Measurements from ENCODE around the gene FAM83B.

FAM83B gene

GRCh38 chr6:54801244-54801643, 45.3 kb upstream of the FAM83B start (continued):
- TF ChIP-seq POU6F1 (CRISPR knock-in tag; IDR thresholded peaks at IDR 0.05; ENCODE audit: borderline replicate concordance, low read depth), result no peak

GRCh38 chr6:54801669-54802068, 44.9 kb upstream of the FAM83B start:
- peak; percentile 83; the same call in 1 of the 2 replicates for TF ChIP-seq TOX (CRISPR knock-in tag; IDR thresholded peaks at IDR 0.05; ENCODE audit: borderline replicate concordance)
- TF ChIP-seq OSR1 (CRISPR knock-in tag; IDR thresholded peaks at IDR 0.05), result no peak
- TF ChIP-seq ZNF8 (CRISPR knock-in tag; IDR thresholded peaks at IDR 0.05), result no peak
- TF ChIP-seq, protein P1, sequence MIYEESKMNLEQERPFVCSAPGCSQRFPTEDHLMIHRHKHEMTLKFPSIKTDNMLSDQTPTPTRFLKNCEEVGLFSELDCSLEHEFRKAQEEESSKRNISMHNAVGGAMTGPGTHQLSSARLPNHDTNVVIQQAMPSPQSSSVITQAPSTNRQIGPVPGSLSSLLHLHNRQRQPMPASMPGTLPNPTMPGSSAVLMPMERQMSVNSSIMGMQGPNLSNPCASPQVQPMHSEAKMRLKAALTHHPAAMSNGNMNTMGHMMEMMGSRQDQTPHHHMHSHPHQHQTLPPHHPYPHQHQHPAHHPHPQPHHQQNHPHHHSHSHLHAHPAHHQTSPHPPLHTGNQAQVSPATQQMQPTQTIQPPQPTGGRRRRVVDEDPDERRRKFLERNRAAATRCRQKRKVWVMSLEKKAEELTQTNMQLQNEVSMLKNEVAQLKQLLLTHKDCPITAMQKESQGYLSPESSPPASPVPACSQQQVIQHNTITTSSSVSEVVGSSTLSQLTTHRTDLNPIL (CRISPR knock-in tag; IDR thresholded peaks at IDR 0.05; ENCODE audit: low read depth), result no peak
- no peak for TF ChIP-seq TSHZ2 (CRISPR knock-in tag; IDR thresholded peaks at IDR 0.05)
- TF ChIP-seq RARB (CRISPR knock-in tag; IDR thresholded peaks at IDR 0.05), result 0 out of 2 replicates have a peak, but pooled peaks have one; percentile 44
- TF ChIP-seq ISL1 (CRISPR knock-in tag; IDR thresholded peaks at IDR 0.05), result peak; percentile 24; the same call in 1 of the 2 replicates
- no peak for TF ChIP-seq ZC3H10 (CRISPR knock-in tag; IDR thresholded peaks at IDR 0.05)
- peak; percentile 58; the same call in 2 of the 3 replicates for ATAC-seq

- 0 out of 3 replicates have a peak, but pooled peaks have one; percentile 33 for ATAC-seq
- TF ChIP-seq ZFP3 (CRISPR knock-in tag; IDR thresholded peaks at IDR 0.05), result no peak
- no peak for TF ChIP-seq TSHZ2 (CRISPR knock-in tag; IDR thresholded peaks at IDR 0.05)
- TF ChIP-seq RARB (CRISPR knock-in tag; IDR thresholded peaks at IDR 0.05), result no peak
- TF ChIP-seq BACH2 (CRISPR knock-in tag; IDR thresholded peaks at IDR 0.05; ENCODE audit: borderline replicate concordance), result no peak
- no peak for TF ChIP-seq TOX (CRISPR knock-in tag; IDR thresholded peaks at IDR 0.05; ENCODE audit: borderline replicate concordance)
- TF ChIP-seq, protein P1 (CRISPR knock-in tag; IDR thresholded peaks at IDR 0.05; ENCODE audit: low read depth), result no peak
- TF ChIP-seq ISL1 (CRISPR knock-in tag; IDR thresholded peaks at IDR 0.05), result no peak
Observed at GRCh38 chr6:54802775-54803634, 43.6 kb upstream of the FAM83B start.

GRCh38 chr6:54805077-54805476, 41.5 kb upstream of the FAM83B start:
- peak; percentile 56 for ATAC-seq
- TF ChIP-seq SNAI2 (CRISPR knock-in tag; IDR thresholded peaks at IDR 0.05) (no peak), TSHZ2 (CRISPR knock-in tag; IDR thresholded peaks at IDR 0.05) (no peak), ISL1 (CRISPR knock-in tag; IDR thresholded peaks at IDR 0.05) (peak; percentile 55), ZFP30 (CRISPR knock-in tag; IDR thresholded peaks at IDR 0.05) (no peak)
